ENCODE data around the gene RPL32.
"Not testable (repeated sequence)": the region's sequence is repeated elsewhere in the genome, so short reads cannot be mapped to it uniquely, and the experiment has no call there.

DNA sequence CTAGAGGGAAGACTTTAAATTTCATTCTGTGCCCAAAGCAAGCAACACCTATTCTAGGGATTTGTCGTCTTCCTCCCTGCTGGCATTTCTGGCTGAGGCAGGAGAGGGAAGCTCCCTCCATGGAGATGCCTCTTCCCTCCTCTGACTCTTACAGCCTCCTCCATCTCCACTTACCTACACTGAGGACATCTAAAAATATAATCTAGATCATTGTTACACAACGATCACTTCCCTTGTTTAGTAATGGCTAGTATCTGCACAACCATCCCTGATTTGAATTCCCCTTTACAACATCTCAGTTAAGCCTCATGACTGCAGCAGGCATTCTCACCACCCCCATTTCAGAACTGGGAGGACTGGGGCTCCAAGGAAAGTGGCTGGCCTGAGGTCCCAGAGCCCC is 12.5 kb upstream of the RPL32 start:
- TF ChIP-seq, protein P1, sequence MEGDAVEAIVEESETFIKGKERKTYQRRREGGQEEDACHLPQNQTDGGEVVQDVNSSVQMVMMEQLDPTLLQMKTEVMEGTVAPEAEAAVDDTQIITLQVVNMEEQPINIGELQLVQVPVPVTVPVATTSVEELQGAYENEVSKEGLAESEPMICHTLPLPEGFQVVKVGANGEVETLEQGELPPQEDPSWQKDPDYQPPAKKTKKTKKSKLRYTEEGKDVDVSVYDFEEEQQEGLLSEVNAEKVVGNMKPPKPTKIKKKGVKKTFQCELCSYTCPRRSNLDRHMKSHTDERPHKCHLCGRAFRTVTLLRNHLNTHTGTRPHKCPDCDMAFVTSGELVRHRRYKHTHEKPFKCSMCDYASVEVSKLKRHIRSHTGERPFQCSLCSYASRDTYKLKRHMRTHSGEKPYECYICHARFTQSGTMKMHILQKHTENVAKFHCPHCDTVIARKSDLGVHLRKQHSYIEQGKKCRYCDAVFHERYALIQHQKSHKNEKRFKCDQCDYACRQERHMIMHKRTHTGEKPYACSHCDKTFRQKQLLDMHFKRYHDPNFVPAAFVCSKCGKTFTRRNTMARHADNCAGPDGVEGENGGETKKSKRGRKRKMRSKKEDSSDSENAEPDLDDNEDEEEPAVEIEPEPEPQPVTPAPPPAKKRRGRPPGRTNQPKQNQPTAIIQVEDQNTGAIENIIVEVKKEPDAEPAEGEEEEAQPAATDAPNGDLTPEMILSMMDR (IDR thresholded peaks at IDR 0.05; ENCODE audit: poor library complexity, severe bottlenecking), result not testable (repeated sequence)
- not testable (repeated sequence) for TF ChIP-seq EP300 (conservative IDR thresholded peaks at IDR 0.05; ENCODE audit: poor library complexity, severe bottlenecking); POLR2AphosphoS5 (IDR thresholded peaks at IDR 0.05); MXI1 (conservative IDR thresholded peaks at IDR 0.05; ENCODE audit: poor library complexity, severe bottlenecking); EZH2 (IDR thresholded peaks at IDR 0.05; ENCODE audit: borderline replicate concordance, insufficient read depth, low read length, poor library complexity, severe bottlenecking)
- TF ChIP-seq, protein P2, sequence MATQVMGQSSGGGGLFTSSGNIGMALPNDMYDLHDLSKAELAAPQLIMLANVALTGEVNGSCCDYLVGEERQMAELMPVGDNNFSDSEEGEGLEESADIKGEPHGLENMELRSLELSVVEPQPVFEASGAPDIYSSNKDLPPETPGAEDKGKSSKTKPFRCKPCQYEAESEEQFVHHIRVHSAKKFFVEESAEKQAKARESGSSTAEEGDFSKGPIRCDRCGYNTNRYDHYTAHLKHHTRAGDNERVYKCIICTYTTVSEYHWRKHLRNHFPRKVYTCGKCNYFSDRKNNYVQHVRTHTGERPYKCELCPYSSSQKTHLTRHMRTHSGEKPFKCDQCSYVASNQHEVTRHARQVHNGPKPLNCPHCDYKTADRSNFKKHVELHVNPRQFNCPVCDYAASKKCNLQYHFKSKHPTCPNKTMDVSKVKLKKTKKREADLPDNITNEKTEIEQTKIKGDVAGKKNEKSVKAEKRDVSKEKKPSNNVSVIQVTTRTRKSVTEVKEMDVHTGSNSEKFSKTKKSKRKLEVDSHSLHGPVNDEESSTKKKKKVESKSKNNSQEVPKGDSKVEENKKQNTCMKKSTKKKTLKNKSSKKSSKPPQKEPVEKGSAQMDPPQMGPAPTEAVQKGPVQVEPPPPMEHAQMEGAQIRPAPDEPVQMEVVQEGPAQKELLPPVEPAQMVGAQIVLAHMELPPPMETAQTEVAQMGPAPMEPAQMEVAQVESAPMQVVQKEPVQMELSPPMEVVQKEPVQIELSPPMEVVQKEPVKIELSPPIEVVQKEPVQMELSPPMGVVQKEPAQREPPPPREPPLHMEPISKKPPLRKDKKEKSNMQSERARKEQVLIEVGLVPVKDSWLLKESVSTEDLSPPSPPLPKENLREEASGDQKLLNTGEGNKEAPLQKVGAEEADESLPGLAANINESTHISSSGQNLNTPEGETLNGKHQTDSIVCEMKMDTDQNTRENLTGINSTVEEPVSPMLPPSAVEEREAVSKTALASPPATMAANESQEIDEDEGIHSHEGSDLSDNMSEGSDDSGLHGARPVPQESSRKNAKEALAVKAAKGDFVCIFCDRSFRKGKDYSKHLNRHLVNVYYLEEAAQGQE (IDR thresholded peaks at IDR 0.05; ENCODE audit: borderline replicate concordance), result not testable (repeated sequence)
